Neural crest cell (in vitro differentiated cells): ENCODE measurements around the gene PDE11A. TPM values are rescaled to one million over a fixed set of nuclear protein-coding genes. Genes with fewer than 3 reads are reported as not detected.

Source experiments
- DNase-seq: peaks from one replicate; pipeline ENCODE4 v3.0.0; 2021; ENCODE audit warnings: low read depth, mixed read lengths, low spot score
- H3K27ac Mint-ChIP-seq: one replicate; pipeline ENCODE4 v1.8.0; 2021; ENCODE audit warnings: mild to moderate bottlenecking, mixed read lengths; ENCODE audit not compliant: unreplicated experiment
- H3K27me3 Mint-ChIP-seq: 2 replicates; pipeline ENCODE4 v1.8.0; 2021; ENCODE audit warnings: low read depth, mild to moderate bottlenecking, mixed read lengths
- H3K36me3 Mint-ChIP-seq: 2 replicates; pipeline ENCODE4 v1.8.0; 2021; ENCODE audit warnings: low read depth, mild to moderate bottlenecking, mixed read lengths
- H3K4me1 Mint-ChIP-seq: 2 replicates; pipeline ENCODE4 v1.8.0; 2021; ENCODE audit warnings: mixed read lengths
- H3K4me3 Mint-ChIP-seq: one replicate; pipeline ENCODE4 v1.8.0; 2021; ENCODE audit warnings: mild to moderate bottlenecking, mixed read lengths
- H3K9me3 Mint-ChIP-seq: 2 replicates; pipeline ENCODE4 v1.8.0; 2021; ENCODE audit warnings: mixed read lengths
- CTCF ChIP-seq: fragments of 200-600 bp; sonication (generic); conservative IDR thresholded peaks from 2 replicates; pipeline ENCODE4 v1.5.0; 2021; ENCODE audit warnings: antibody characterized with exemption, mild to moderate bottlenecking
- total RNA-seq: library from RNA; stranded (reverse); gene quantifications from 2 replicates; pipeline ENCODE4 v1.2.1, GENCODE V29; 2021

Gene PDE11A
- total RNA-seq, 1 donor from 2014 or later: 0.28 TPM

- Mint-ChIP-seq H3K9me3 (no peaks in the 10 kb centered on the region), H3K4me1 (no peaks in the 10 kb centered on the region), H3K4me3 (no peak overlapping the region), H3K27ac (no peak overlapping the region), H3K36me3 (no peaks in the 10 kb centered on the region), H3K27me3 (peaks cover 4% of the 10 kb centered on the region)
- no peak for DNase-seq
- TF ChIP-seq CTCF: no peak
These were observed 66.8 kb downstream of the PDE11A start for GRCh38 chr2:178005756-178006155.

GRCh38 chr2:178002038-178002437 is 70.5 kb downstream of the PDE11A start:
- peaks cover 9% of the 10 kb centered on the region for H3K27me3 Mint-ChIP-seq
- no peak overlapping the region for H3K27ac Mint-ChIP-seq
- H3K4me3 Mint-ChIP-seq: no peak overlapping the region
- no peak for DNase-seq
- H3K4me1 Mint-ChIP-seq: no peaks in the 10 kb centered on the region
- no peaks in the 10 kb centered on the region for H3K9me3 Mint-ChIP-seq
- H3K36me3 Mint-ChIP-seq: no peaks in the 10 kb centered on the region
- no peak for TF ChIP-seq CTCF

GRCh38 chr2:177998996-177999395 is 73.6 kb downstream of the PDE11A start:
- TF ChIP-seq CTCF: no peak
- no peak for DNase-seq
- Mint-ChIP-seq H3K4me3 (no peak overlapping the region), H3K9me3 (no peaks in the 10 kb centered on the region), H3K36me3 (no peaks in the 10 kb centered on the region), H3K27ac (no peak overlapping the region), H3K27me3 (peaks cover 8% of the 10 kb centered on the region), H3K4me1 (peaks cover 7% of the 10 kb centered on the region)

GRCh38 chr2:177998006-177998405 is 74.6 kb downstream of the PDE11A start:
- H3K4me1 Mint-ChIP-seq: peaks cover 7% of the 10 kb centered on the region
- H3K4me3 Mint-ChIP-seq: no peak overlapping the region
- H3K9me3 Mint-ChIP-seq: no peaks in the 10 kb centered on the region
- no peak overlapping the region for H3K27ac Mint-ChIP-seq
- no peak for DNase-seq
- peaks cover 8% of the 10 kb centered on the region for H3K27me3 Mint-ChIP-seq
- TF ChIP-seq CTCF: no peak
- H3K36me3 Mint-ChIP-seq: no peaks in the 10 kb centered on the region

- Mint-ChIP-seq H3K27me3 (peaks cover 3% of the 10 kb centered on the region), H3K9me3 (no peaks in the 10 kb centered on the region), H3K27ac (no peak overlapping the region), H3K4me1 (peaks cover 7% of the 10 kb centered on the region), H3K36me3 (no peaks in the 10 kb centered on the region), H3K4me3 (no peak overlapping the region)
- no peak for TF ChIP-seq CTCF
- DNase-seq: no peak
These were observed 79.6 kb downstream of the PDE11A start for GRCh38 chr2:177992992-177993391.
